H1 (cell line): ENCODE data around the gene KRT7. TPM values are rescaled to one million over a fixed set of nuclear protein-coding genes. Genes with fewer than 3 reads are reported as not detected.

Experiments used
- CTCF ChIA-PET: fragments of 300-600 bp; sonication (Branson Sonifier 250); formaldehyde crosslinking; loops from one replicate; lab custom pipeline; 2021; ENCODE audit not compliant: partially characterized antibody; lab: Charles Lee
- POLR2A ChIA-PET: fragments of 300-600 bp; sonication (Branson Sonifier 250); formaldehyde crosslinking; loops from one replicate; lab custom pipeline; 2021; ENCODE audit warnings: inconsistent platforms; ENCODE audit not compliant: partially characterized antibody; lab: Charles Lee
- DNase-seq, 2 experiments: peaks; one replicate each; pipeline versions ENCODE4 v3.0.0 to v3.0.0-alpha.2; 2010 to 2022; ENCODE audit warnings: low spot score in 2 of 2, low read depth in 1 of 2, mixed read lengths in 1 of 2
- FAIRE-seq: peaks from 2 replicates; lab custom pipeline; 2011; peaks lifted over from hg19 to GRCh38; lab: Jason Lieb, UNC
- H2AFZ ChIP-seq: 2 replicates; pipeline ENCODE4 v1.8.1; 2012; ENCODE audit warnings: low read length, inconsistent platforms
- H2AK5ac ChIP-seq: 2 replicates; pipeline ENCODE4 v1.6.1; 2013; ENCODE audit warnings: low read depth, low read length
- H2BK120ac ChIP-seq: replicated peaks from 2 replicates; pipeline ENCODE3; 2013; ENCODE audit warnings: low read depth, low read length, inconsistent platforms
- H2BK12ac ChIP-seq: 2 replicates; pipeline ENCODE4 v1.6.1; 2013; ENCODE audit warnings: low read depth, low read length
- H2BK15ac ChIP-seq: 2 replicates; pipeline ENCODE4 v1.6.1; 2013; ENCODE audit warnings: low read length
- H2BK20ac ChIP-seq: 2 replicates; pipeline ENCODE4 v1.6.1; 2013; ENCODE audit warnings: low read length
- H2BK5ac ChIP-seq: 2 replicates; pipeline ENCODE4 v1.6.1; 2013; ENCODE audit warnings: low read depth, low read length
- H3K14ac ChIP-seq: 2 replicates; pipeline ENCODE4 v1.6.1; 2013; ENCODE audit warnings: inconsistent platforms; ENCODE audit not compliant: insufficient read length
- H3K18ac ChIP-seq: 2 replicates; pipeline ENCODE4 v1.6.1; 2013; ENCODE audit warnings: low read length; ENCODE audit errors: extremely low read depth
- H3K23ac ChIP-seq: 2 replicates; pipeline ENCODE4 v1.6.1; 2013; ENCODE audit warnings: inconsistent platforms; ENCODE audit not compliant: insufficient read length
- H3K23me2 ChIP-seq: 2 replicates; pipeline ENCODE4 v1.6.1; 2013; ENCODE audit warnings: low read depth, low read length
- H3K27ac ChIP-seq: 2 replicates; pipeline ENCODE4 v1.6.1; 2011; ENCODE audit warnings: low read depth, low read length, inconsistent platforms
- H3K27me3 ChIP-seq, 4 experiments: replicated peaks in 1 of 4; 1 replicate in 1 of 4; 2 replicates in 3 of 4; pipeline versions ENCODE4 v1.6.1 to v1.8.1; 2011 to 2013; ENCODE audit warnings: low read length in 3 of 4, mild to moderate bottlenecking in 3 of 4, inconsistent platforms in 2 of 4, mixed read lengths in 2 of 4, moderate library complexity in 1 of 4; ENCODE audit not compliant: control insufficient read depth in 3 of 4, insufficient read depth in 3 of 4; ENCODE audit errors: extremely low read depth in 1 of 4
- H3K36me3 ChIP-seq, 4 experiments: 2 replicates each; pipeline versions ENCODE4 v1.6.1 to v1.8.1; 2011 to 2013; ENCODE audit warnings: mild to moderate bottlenecking in 4 of 4, low read length in 3 of 4, moderate library complexity in 2 of 4, control low read depth in 1 of 4, inconsistent platforms in 1 of 4; ENCODE audit not compliant: insufficient read depth in 4 of 4, control insufficient read depth in 2 of 4
- H3K4ac ChIP-seq: replicated peaks from 2 replicates; pipeline ENCODE3; 2013; ENCODE audit warnings: low read length, low read depth, mixed read lengths, inconsistent platforms; ENCODE audit not compliant: insufficient read length
- H3K4me1 ChIP-seq, 4 experiments: replicated peaks in 1 of 4; 1 replicate in 1 of 4; 2 replicates in 3 of 4; pipeline versions ENCODE4 v1.6.1 to v1.8.1; 2011 to 2013; ENCODE audit warnings: low read length in 3 of 4, inconsistent platforms in 2 of 4, mixed read lengths in 1 of 4; ENCODE audit not compliant: insufficient read depth in 4 of 4, control insufficient read depth in 3 of 4
- H3K4me2 ChIP-seq, 2 experiments: 2 replicates each; pipeline versions ENCODE4 v1.6.1 to v1.8.1; 2011 to 2013; ENCODE audit warnings: low read depth in 2 of 2, low read length in 2 of 2, control low read depth in 1 of 2, inconsistent platforms in 1 of 2, mild to moderate bottlenecking in 1 of 2; ENCODE audit not compliant: insufficient read depth in 1 of 2
- H3K4me3 ChIP-seq, 4 experiments: fragments of 200-600, 300-600 bp in 1 of 4; sonication (generic), shearing (Covaris generic), sonication (Bioruptor Twin) in 1 of 4; 2 replicates each; pipeline versions ENCODE4 v1.5.1 to v1.8.1; 2011 to 2016; ENCODE audit warnings: low read length in 4 of 4, low read depth in 3 of 4, control low read depth in 2 of 4, inconsistent platforms in 2 of 4, mild to moderate bottlenecking in 2 of 4, mixed read lengths in 1 of 4, moderate library complexity in 1 of 4; ENCODE audit not compliant: insufficient read depth in 2 of 4; ENCODE audit errors: extremely low read depth in 1 of 4
- H3K56ac ChIP-seq: replicated peaks from 2 replicates; pipeline ENCODE3; 2013; ENCODE audit warnings: low read depth, mild to moderate bottlenecking, mixed read lengths, low read length, inconsistent platforms; ENCODE audit not compliant: insufficient read length
- H3K79me1 ChIP-seq: 2 replicates; pipeline ENCODE4 v1.6.1; 2013; ENCODE audit warnings: low read depth, low read length, control low read depth
- H3K79me2 ChIP-seq, 2 experiments: 2 replicates each; pipeline versions ENCODE4 v1.6.1 to v1.8.1; 2012 to 2013; ENCODE audit warnings: low read length in 2 of 2, mild to moderate bottlenecking in 2 of 2, inconsistent platforms in 1 of 2; ENCODE audit not compliant: insufficient read depth in 2 of 2, control insufficient read depth in 1 of 2
- H3K9ac ChIP-seq, 4 experiments: replicated peaks in 1 of 4; 1 replicate in 1 of 4; 2 replicates in 3 of 4; pipeline versions ENCODE4 v1.6.1 to v1.8.1; 2011 to 2013; ENCODE audit warnings: low read depth in 3 of 4, low read length in 3 of 4, control low read depth in 2 of 4, mild to moderate bottlenecking in 2 of 4, moderate library complexity in 2 of 4, inconsistent platforms in 1 of 4; ENCODE audit errors: extremely low read depth in 1 of 4
- H3K9me3 ChIP-seq, 2 experiments: 2 replicates each; pipeline versions ENCODE4 v1.6.1 to v1.8.1; 2012 to 2013; ENCODE audit warnings: mild to moderate bottlenecking in 2 of 2, moderate library complexity in 2 of 2, control low read depth in 1 of 2, inconsistent platforms in 1 of 2, low read depth in 1 of 2, low read length in 1 of 2, mixed read lengths in 1 of 2; ENCODE audit not compliant: insufficient read depth in 2 of 2
- H4K20me1 ChIP-seq, 2 experiments: replicated peaks in 1 of 2; 2 replicates each; pipeline versions ENCODE3 to v1.8.1; 2011 to 2013; ENCODE audit warnings: inconsistent platforms in 2 of 2, low read length in 2 of 2, mild to moderate bottlenecking in 1 of 2; ENCODE audit not compliant: insufficient read depth in 2 of 2, control insufficient read depth in 1 of 2
- H4K5ac ChIP-seq: 2 replicates; pipeline ENCODE4 v1.6.1; 2013; ENCODE audit warnings: low read length, low read depth, mixed read lengths, inconsistent platforms; ENCODE audit not compliant: insufficient read length
- H4K8ac ChIP-seq: 2 replicates; pipeline ENCODE4 v1.8.0; 2013; ENCODE audit warnings: mild to moderate bottlenecking, moderate library complexity, low read length, inconsistent platforms; ENCODE audit not compliant: insufficient read depth; ENCODE audit errors: extremely low read depth
- H4K91ac ChIP-seq: replicated peaks from 2 replicates; pipeline ENCODE3; 2013; ENCODE audit warnings: low read length, mixed read lengths, inconsistent platforms; ENCODE audit not compliant: insufficient read length
- BRCA1 ChIP-seq: IDR thresholded peaks from 2 replicates; pipeline ENCODE4 v1.6.1; 2012; ENCODE audit warnings: low read depth, low read length, improper control_type of control experiment
- CEBPB ChIP-seq: IDR thresholded peaks from 2 replicates; pipeline ENCODE4 v1.6.1; 2012; ENCODE audit warnings: low read depth, low read length
- HDAC2 ChIP-seq, 2 experiments: fragments of 300-600 bp in 1 of 2; sonication (generic) in 1 of 2; IDR thresholded peaks; 2 replicates each; pipeline ENCODE4 v1.6.1; 2011 to 2012; ENCODE audit warnings: low read depth in 2 of 2, low read length in 2 of 2, mild to moderate bottlenecking in 2 of 2, moderate library complexity in 2 of 2, borderline replicate concordance in 1 of 2, inconsistent platforms in 1 of 2
- JUND ChIP-seq: IDR thresholded peaks from 2 replicates; pipeline ENCODE4 v1.6.1; 2011; ENCODE audit warnings: mild to moderate bottlenecking, improper control_type of control experiment, low read length
- KDM1A ChIP-seq: fragments of 200-600, 300-600 bp; sonication (generic); IDR thresholded peaks from 2 replicates; pipeline ENCODE4 v1.7.1; 2016; ENCODE audit warnings: mild to moderate bottlenecking, low read length, borderline replicate concordance
- POLR2A ChIP-seq, 2 experiments: IDR thresholded peaks; 1 replicate in 1 of 2; 2 replicates in 1 of 2; pipeline ENCODE4 v1.6.1; 2011; ENCODE audit warnings: low read depth in 2 of 2, low read length in 2 of 2, mild to moderate bottlenecking in 2 of 2; ENCODE audit errors: control extremely low read depth in 1 of 2
- RNF2 ChIP-seq: fragments of 200-900, 300-1000 bp; sonication (generic); IDR thresholded peaks from 2 replicates; pipeline ENCODE4 v1.7.1; 2016; ENCODE audit warnings: borderline replicate concordance, low read depth, mild to moderate bottlenecking, antibody characterized with exemption, low read length; ENCODE audit not compliant: poor library complexity, severe bottlenecking; ENCODE audit errors: missing control alignments
- RXRA ChIP-seq: IDR thresholded peaks from 2 replicates; pipeline ENCODE4 v1.6.1; 2011; ENCODE audit warnings: low read depth, mild to moderate bottlenecking, low read length, moderate library complexity; ENCODE audit not compliant: insufficient read depth
- SAP30 ChIP-seq: fragments of 300-600 bp; sonication (generic); IDR thresholded peaks from 2 replicates; pipeline ENCODE4 v1.7.1; 2012; ENCODE audit warnings: low read length, moderate library complexity, mild to moderate bottlenecking, inconsistent platforms; ENCODE audit not compliant: insufficient read depth, insufficient replicate concordance
- ZNF274 ChIP-seq: IDR thresholded peaks from 2 replicates; pipeline ENCODE4 v1.7.0; 2012; ENCODE audit warnings: low read length, borderline replicate concordance; ENCODE audit errors: extremely low read depth
- WGBS, 2 experiments: shearing (Covaris generic) in 1 of 2; methylation state at CpG; one replicate each; pipeline versions ENCODE4 v1.1.6 to v1.1.7; 2013 to 2015; ENCODE audit warnings: low lambda C conversion rate in 2 of 2, mixed read lengths in 2 of 2, inconsistent platforms in 1 of 2, low coverage in 1 of 2, missing lambda C conversion rate in 1 of 2; ENCODE audit not compliant: insufficient replicate concordance in 2 of 2, insufficient coverage in 1 of 2, insufficient read length in 1 of 2; ENCODE audit errors: extremely low coverage in 1 of 2, missing lambda C conversion rate in 1 of 2; 5-methylcytosine and 5-hydroxymethylcytosine counted together
- polyA plus RNA-seq, 7 experiments: library from polyadenylated mRNA; depleted of rRNA in 3 of 7; stranded (reverse) in 5 of 7; unstranded in 2 of 7; fragments of >200 nt in 5 of 7; fragments of 200-250 nt in 2 of 7; gene quantifications; 1 replicate in 5 of 7; 2 replicates in 1 of 7; 4 replicates in 1 of 7; pipeline versions ENCODE4 v1.2.1 to v1.2.3, GENCODE V29; 2011 to 2013; ENCODE audit warnings: missing spikeins in 2 of 7, mixed read lengths in 2 of 7
- total RNA-seq: library from RNA; stranded (reverse); fragmentation: NEBNext Ultra II Directional; extraction: Animal tissue kit (Norgen Biotek cat#: 25700); gene quantifications from 2 replicates; pipeline ENCODE4 v1.2.1, GENCODE V29; 2021
- TF ChIP-seq, protein P1 (sequence below): IDR thresholded peaks from 2 replicates; pipeline ENCODE4 v1.6.1; 2011; ENCODE audit warnings: low read depth, mild to moderate bottlenecking, low read length; ENCODE audit not compliant: insufficient read depth

The KRT7 gene
- total and polyA plus RNA-seq, 2 of the 8 experiments (the other 6 are each of a cell fraction or from before 2014, with no cell fraction given) = 13.2 to 19.0 TPM

DNA sequence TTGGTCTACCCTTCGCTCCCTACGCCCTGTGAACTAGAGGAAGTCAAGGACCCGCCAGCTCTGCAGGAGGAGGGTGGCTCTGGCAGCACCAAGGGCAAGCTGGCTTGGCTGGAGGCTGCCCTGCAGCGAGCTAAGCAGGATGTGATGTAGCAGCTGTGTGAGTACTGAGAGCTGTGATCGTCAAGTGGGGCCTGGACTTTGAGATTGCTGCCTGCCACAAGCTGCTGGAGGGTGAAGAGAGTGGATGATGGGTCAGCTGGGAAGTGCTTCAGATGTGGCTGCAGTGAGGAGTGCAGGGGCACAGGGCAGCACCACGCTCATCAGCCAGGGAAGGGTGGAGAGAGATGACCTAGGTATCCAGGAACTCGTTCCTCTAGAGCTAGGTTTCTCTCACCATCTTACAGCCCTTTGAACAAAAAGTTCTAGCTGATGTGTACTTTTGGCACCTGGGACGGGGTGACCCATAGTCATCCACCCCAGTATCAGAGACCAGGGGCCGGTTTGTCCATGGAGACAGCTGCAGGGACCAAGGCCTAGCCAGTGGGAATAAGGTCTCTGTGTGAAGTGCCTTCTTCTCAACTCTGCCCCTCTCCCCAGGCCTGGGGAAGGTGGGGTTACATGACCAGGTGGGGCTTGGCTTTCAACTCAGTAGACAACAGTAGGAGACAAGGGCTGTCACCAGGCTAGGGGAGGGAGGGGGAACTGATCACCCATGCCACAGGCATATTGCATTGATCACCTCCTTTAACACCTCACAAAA is 44.6 kb downstream of the KRT7 start:
- no peak overlapping the region for H3K4me3 ChIP-seq
- no peak overlapping the region for H2BK12ac ChIP-seq
- H4K5ac ChIP-seq = no peak overlapping the region
- ChIA-PET POLR2A (interaction anchor here (1.6 to 1.7 kb wide), 2 partner anchors 11 to 14 kb away, joined by 3 to 5 read pairs; no protein-coding TSS in a partner anchor), CTCF (interaction anchor here (0.7 to 10.7 kb wide), 29 partner anchors 7 to 540 kb away, joined by 3 to 105 read pairs (median 18); no protein-coding TSS in a partner anchor)
- H2BK5ac ChIP-seq = no peak overlapping the region
- no peak overlapping the region for H2BK15ac ChIP-seq
- no peak for DNase-seq
- no peaks in the 10 kb centered on the region for H4K20me1 ChIP-seq
- no peak overlapping the region for H2BK20ac ChIP-seq
- no peak overlapping the region for H3K56ac ChIP-seq
- no peak overlapping the region for H2AK5ac ChIP-seq
- peaks cover 0 to 12% (median 5%) of the 10 kb centered on the region in 4 experiments; a peak in 4 of 7 replicates for H3K27me3 ChIP-seq
- no peaks in the 10 kb centered on the region for H3K79me2 ChIP-seq
- H3K27ac ChIP-seq = no peak overlapping the region
- H3K79me1 ChIP-seq = no peaks in the 10 kb centered on the region; the same call in 1 of the 2 replicates
- peaks cover 0 to 4% (median 0%) of the 10 kb centered on the region in 4 experiments; a peak in 1 of 7 replicates for H3K4me1 ChIP-seq
- H2AFZ ChIP-seq = no peak overlapping the region
- no peaks in the 10 kb centered on the region for H3K36me3 ChIP-seq
- 92% methylated on average over 9 of the region's 9 CpGs; no CpG with 5 or more reads in 1 of the 2 experiments for WGBS, 2 experiments
- H3K18ac ChIP-seq = no peak overlapping the region
- H3K23me2 ChIP-seq = peaks cover 4% of the 10 kb centered on the region; the same call in 1 of the 2 replicates
- no peak overlapping the region for H3K4ac ChIP-seq
- H3K23ac ChIP-seq = no peak overlapping the region
- no peak overlapping the region for H3K9ac ChIP-seq
- no peak overlapping the region for H4K91ac ChIP-seq
- H3K4me2 ChIP-seq = no peak overlapping the region; a peak in 1 of 4 replicates
- H4K8ac ChIP-seq = no peak overlapping the region
- H2BK120ac ChIP-seq = no peak overlapping the region
- no peak overlapping the region for H3K14ac ChIP-seq
- no peaks in the 10 kb centered on the region for H3K9me3 ChIP-seq
- no peak for FAIRE-seq
- TF ChIP-seq SAP30 (no peak), POLR2A (IDR thresholded peaks at IDR 0.05; ENCODE audit: control extremely low read depth in 1 of 2, low read depth in 2 of 2, low read length in 2 of 2) (no peak), JUND (no peak), HDAC2 (IDR thresholded peaks at IDR 0.05; ENCODE audit: borderline replicate concordance in 1 of 2, low read depth in 2 of 2, low read length in 2 of 2) (no peak), RXRA (no peak), CEBPB (no peak), RNF2 (no peak), ZNF274 (no peak), BRCA1 (no peak), KDM1A (no peak)
- TF ChIP-seq, protein P1, sequence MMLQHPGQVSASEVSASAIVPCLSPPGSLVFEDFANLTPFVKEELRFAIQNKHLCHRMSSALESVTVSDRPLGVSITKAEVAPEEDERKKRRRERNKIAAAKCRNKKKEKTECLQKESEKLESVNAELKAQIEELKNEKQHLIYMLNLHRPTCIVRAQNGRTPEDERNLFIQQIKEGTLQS = no peak
